WTC11 (cell line): ENCODE results near the gene ATF5. TPM values are rescaled to one million over a fixed set of nuclear protein-coding genes. Genes with fewer than 3 reads are reported as not detected.

ENCODE experiments used
- ATAC-seq: fragments of 200-7000 bp; cut with Tn5 transposase; 2 replicates; pipeline ENCODE4 v1.10.0; 2021; ENCODE audit warnings: mild to moderate bottlenecking, moderate library complexity
- CTCF ChIA-PET: fragments of 300-600 bp; sonication (Branson Sonifier 250); formaldehyde crosslinking; loops from one replicate; lab custom pipeline; 2021; ENCODE audit warnings: antibody characterized with exemption; lab: Charles Lee
- POLR2A ChIA-PET: fragments of 350-600 bp; sonication (Branson Sonifier 250); formaldehyde crosslinking; loops from one replicate; lab custom pipeline; 2021; ENCODE audit warnings: antibody characterized with exemption; lab: Charles Lee
- DNase-seq: peaks from one replicate; pipeline ENCODE4 v3.0.0; 2021; ENCODE audit warnings: low spot score
- H3K27ac Mint-ChIP-seq: 2 replicates; pipeline ENCODE4 v1.8.0; 2021; ENCODE audit warnings: mixed read lengths
- H3K27me3 Mint-ChIP-seq: 2 replicates; pipeline ENCODE4 v1.8.0; 2021; ENCODE audit warnings: low read depth, mild to moderate bottlenecking, moderate library complexity, mixed read lengths
- H3K36me3 Mint-ChIP-seq: 2 replicates; pipeline ENCODE4 v1.8.0; 2021; ENCODE audit warnings: mixed read lengths
- H3K4me1 Mint-ChIP-seq: 2 replicates; pipeline ENCODE4 v1.8.0; 2022; ENCODE audit warnings: mixed read lengths
- H3K4me3 Mint-ChIP-seq: 2 replicates; pipeline ENCODE4 v1.8.0; 2021; ENCODE audit warnings: mild to moderate bottlenecking, moderate library complexity, mixed read lengths
- H3K9me3 Mint-ChIP-seq: 2 replicates; pipeline ENCODE4 v1.8.0; 2021; ENCODE audit warnings: mixed read lengths
- ATF1 ChIP-seq: sonication (generic); formaldehyde crosslinking; IDR thresholded peaks from 2 replicates; pipeline ENCODE4 v1.8.1; 2023; ENCODE audit warnings: mild to moderate bottlenecking, moderate library complexity, missing genetic modification reagents
- FOXJ3 ChIP-seq: sonication (generic); formaldehyde crosslinking; IDR thresholded peaks from 2 replicates; pipeline ENCODE4 v1.9.0; 2021; ENCODE audit warnings: missing genetic modification reagents, mild to moderate bottlenecking, borderline replicate concordance
- FOXK1 ChIP-seq: sonication (generic); formaldehyde crosslinking; IDR thresholded peaks from 2 replicates; pipeline ENCODE4 v1.8.0; 2022; ENCODE audit warnings: mild to moderate bottlenecking, moderate library complexity, missing genetic modification reagents
- GABPB1 ChIP-seq: sonication (generic); formaldehyde crosslinking; IDR thresholded peaks from 2 replicates; pipeline ENCODE4 v1.8.1; 2023; ENCODE audit warnings: mild to moderate bottlenecking, missing genetic modification reagents
- NFYB ChIP-seq: sonication (generic); formaldehyde crosslinking; conservative IDR thresholded peaks from 2 replicates; pipeline ENCODE4 v1.8.0; 2022; ENCODE audit warnings: low read depth, missing genetic modification reagents
- RELA ChIP-seq: sonication (generic); formaldehyde crosslinking; IDR thresholded peaks from 2 replicates; pipeline ENCODE4 v1.8.1; 2022; ENCODE audit warnings: missing genetic modification reagents, mild to moderate bottlenecking, borderline replicate concordance
- ZNF121 ChIP-seq: sonication (generic); formaldehyde crosslinking; IDR thresholded peaks from 2 replicates; pipeline ENCODE4 v1.8.0; 2023; ENCODE audit warnings: missing genetic modification reagents
- ZNF232 ChIP-seq: sonication (generic); formaldehyde crosslinking; IDR thresholded peaks from 2 replicates; pipeline ENCODE4 v1.8.0; 2022; ENCODE audit warnings: mild to moderate bottlenecking, missing genetic modification reagents
- total RNA-seq: library from RNA; stranded (reverse); gene quantifications from 3 replicates; pipeline ENCODE4 v1.2.3, GENCODE V29; 2021
- TF ChIP-seq, protein P1 (sequence below): sonication (generic); formaldehyde crosslinking; IDR thresholded peaks from 2 replicates; pipeline ENCODE4 v1.8.0; 2023; ENCODE audit warnings: missing genetic modification reagents, mild to moderate bottlenecking, borderline replicate concordance
- TF ChIP-seq, protein P2 (sequence below): sonication (generic); formaldehyde crosslinking; IDR thresholded peaks from 2 replicates; pipeline ENCODE4 v1.8.1; 2023; ENCODE audit warnings: mild to moderate bottlenecking, moderate library complexity, missing genetic modification reagents
- TF ChIP-seq, protein P3 (sequence below): fragments of 200-600 bp; IDR thresholded peaks from 2 replicates; pipeline ENCODE4 v1.8.0; 2022; ENCODE audit warnings: antibody characterized with exemption
- TF ChIP-seq, protein P4 (sequence below): sonication (generic); formaldehyde crosslinking; IDR thresholded peaks from 2 replicates; pipeline ENCODE4 v1.8.1; 2022; ENCODE audit warnings: low read depth, missing genetic modification reagents, borderline replicate concordance
- TF ChIP-seq, protein P5 (sequence below): sonication (generic); formaldehyde crosslinking; conservative IDR thresholded peaks from 2 replicates; pipeline ENCODE4 v1.8.1; 2023; ENCODE audit warnings: mild to moderate bottlenecking, low read depth, missing genetic modification reagents, moderate library complexity

Gene ATF5
- total RNA-seq, 1 experiment from 2014 or later = 10.8 TPM

DNA sequence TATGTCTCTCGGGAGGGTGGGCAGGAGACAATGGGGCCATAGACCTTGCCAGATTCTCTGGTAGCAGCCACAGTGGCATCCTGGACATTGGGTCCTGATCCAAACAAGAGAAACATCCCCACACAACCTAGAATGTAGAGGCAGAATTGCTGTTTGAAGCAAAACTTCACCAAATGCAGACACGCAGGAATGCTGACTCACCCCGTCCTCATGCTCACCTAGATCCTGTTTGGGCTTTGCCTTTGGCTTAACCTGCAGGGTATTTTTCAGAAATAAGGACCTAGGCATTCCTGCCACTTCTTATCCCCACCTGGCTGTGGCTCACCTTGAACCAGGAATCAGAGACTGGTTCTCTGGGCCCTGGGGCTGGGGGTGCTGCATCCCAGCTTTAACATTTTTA lies 44.2 kb upstream of the ATF5 start:
- Mint-ChIP-seq H3K9me3 (no peaks in the 10 kb centered on the region), H3K27ac (no peak overlapping the region)
- no peak for ATAC-seq
- TF ChIP-seq, protein P1, sequence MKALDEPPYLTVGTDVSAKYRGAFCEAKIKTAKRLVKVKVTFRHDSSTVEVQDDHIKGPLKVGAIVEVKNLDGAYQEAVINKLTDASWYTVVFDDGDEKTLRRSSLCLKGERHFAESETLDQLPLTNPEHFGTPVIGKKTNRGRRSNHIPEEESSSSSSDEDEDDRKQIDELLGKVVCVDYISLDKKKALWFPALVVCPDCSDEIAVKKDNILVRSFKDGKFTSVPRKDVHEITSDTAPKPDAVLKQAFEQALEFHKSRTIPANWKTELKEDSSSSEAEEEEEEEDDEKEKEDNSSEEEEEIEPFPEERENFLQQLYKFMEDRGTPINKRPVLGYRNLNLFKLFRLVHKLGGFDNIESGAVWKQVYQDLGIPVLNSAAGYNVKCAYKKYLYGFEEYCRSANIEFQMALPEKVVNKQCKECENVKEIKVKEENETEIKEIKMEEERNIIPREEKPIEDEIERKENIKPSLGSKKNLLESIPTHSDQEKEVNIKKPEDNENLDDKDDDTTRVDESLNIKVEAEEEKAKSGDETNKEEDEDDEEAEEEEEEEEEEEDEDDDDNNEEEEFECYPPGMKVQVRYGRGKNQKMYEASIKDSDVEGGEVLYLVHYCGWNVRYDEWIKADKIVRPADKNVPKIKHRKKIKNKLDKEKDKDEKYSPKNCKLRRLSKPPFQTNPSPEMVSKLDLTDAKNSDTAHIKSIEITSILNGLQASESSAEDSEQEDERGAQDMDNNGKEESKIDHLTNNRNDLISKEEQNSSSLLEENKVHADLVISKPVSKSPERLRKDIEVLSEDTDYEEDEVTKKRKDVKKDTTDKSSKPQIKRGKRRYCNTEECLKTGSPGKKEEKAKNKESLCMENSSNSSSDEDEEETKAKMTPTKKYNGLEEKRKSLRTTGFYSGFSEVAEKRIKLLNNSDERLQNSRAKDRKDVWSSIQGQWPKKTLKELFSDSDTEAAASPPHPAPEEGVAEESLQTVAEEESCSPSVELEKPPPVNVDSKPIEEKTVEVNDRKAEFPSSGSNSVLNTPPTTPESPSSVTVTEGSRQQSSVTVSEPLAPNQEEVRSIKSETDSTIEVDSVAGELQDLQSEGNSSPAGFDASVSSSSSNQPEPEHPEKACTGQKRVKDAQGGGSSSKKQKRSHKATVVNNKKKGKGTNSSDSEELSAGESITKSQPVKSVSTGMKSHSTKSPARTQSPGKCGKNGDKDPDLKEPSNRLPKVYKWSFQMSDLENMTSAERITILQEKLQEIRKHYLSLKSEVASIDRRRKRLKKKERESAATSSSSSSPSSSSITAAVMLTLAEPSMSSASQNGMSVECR (CRISPR knock-in tag) = no peak
- TF ChIP-seq, protein P2, sequence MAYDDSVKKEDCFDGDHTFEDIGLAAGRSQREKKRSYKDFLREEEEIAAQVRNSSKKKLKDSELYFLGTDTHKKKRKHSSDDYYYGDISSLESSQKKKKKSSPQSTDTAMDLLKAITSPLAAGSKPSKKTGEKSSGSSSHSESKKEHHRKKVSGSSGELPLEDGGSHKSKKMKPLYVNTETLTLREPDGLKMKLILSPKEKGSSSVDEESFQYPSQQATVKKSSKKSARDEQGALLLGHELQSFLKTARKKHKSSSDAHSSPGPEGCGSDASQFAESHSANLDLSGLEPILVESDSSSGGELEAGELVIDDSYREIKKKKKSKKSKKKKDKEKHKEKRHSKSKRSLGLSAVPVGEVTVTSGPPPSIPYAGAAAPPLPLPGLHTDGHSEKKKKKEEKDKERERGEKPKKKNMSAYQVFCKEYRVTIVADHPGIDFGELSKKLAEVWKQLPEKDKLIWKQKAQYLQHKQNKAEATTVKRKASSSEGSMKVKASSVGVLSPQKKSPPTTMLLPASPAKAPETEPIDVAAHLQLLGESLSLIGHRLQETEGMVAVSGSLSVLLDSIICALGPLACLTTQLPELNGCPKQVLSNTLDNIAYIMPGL = no peak
- TF ChIP-seq, protein P3, sequence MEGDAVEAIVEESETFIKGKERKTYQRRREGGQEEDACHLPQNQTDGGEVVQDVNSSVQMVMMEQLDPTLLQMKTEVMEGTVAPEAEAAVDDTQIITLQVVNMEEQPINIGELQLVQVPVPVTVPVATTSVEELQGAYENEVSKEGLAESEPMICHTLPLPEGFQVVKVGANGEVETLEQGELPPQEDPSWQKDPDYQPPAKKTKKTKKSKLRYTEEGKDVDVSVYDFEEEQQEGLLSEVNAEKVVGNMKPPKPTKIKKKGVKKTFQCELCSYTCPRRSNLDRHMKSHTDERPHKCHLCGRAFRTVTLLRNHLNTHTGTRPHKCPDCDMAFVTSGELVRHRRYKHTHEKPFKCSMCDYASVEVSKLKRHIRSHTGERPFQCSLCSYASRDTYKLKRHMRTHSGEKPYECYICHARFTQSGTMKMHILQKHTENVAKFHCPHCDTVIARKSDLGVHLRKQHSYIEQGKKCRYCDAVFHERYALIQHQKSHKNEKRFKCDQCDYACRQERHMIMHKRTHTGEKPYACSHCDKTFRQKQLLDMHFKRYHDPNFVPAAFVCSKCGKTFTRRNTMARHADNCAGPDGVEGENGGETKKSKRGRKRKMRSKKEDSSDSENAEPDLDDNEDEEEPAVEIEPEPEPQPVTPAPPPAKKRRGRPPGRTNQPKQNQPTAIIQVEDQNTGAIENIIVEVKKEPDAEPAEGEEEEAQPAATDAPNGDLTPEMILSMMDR = no peak
- TF ChIP-seq, protein P4, sequence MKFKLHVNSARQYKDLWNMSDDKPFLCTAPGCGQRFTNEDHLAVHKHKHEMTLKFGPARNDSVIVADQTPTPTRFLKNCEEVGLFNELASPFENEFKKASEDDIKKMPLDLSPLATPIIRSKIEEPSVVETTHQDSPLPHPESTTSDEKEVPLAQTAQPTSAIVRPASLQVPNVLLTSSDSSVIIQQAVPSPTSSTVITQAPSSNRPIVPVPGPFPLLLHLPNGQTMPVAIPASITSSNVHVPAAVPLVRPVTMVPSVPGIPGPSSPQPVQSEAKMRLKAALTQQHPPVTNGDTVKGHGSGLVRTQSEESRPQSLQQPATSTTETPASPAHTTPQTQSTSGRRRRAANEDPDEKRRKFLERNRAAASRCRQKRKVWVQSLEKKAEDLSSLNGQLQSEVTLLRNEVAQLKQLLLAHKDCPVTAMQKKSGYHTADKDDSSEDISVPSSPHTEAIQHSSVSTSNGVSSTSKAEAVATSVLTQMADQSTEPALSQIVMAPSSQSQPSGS = no peak
- TF ChIP-seq FOXJ3 (CRISPR knock-in tag) (no peak), ZNF121 (CRISPR knock-in tag) (no peak), RELA (CRISPR knock-in tag) (no peak), NFYB (no peak), ATF1 (no peak)
- TF ChIP-seq, protein P5, sequence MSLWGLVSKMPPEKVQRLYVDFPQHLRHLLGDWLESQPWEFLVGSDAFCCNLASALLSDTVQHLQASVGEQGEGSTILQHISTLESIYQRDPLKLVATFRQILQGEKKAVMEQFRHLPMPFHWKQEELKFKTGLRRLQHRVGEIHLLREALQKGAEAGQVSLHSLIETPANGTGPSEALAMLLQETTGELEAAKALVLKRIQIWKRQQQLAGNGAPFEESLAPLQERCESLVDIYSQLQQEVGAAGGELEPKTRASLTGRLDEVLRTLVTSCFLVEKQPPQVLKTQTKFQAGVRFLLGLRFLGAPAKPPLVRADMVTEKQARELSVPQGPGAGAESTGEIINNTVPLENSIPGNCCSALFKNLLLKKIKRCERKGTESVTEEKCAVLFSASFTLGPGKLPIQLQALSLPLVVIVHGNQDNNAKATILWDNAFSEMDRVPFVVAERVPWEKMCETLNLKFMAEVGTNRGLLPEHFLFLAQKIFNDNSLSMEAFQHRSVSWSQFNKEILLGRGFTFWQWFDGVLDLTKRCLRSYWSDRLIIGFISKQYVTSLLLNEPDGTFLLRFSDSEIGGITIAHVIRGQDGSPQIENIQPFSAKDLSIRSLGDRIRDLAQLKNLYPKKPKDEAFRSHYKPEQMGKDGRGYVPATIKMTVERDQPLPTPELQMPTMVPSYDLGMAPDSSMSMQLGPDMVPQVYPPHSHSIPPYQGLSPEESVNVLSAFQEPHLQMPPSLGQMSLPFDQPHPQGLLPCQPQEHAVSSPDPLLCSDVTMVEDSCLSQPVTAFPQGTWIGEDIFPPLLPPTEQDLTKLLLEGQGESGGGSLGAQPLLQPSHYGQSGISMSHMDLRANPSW (CRISPR knock-in tag) = no peak
- TF ChIP-seq, all 79 proteins: peak for 0
- POLR2A ChIA-PET = no interaction called here
- Mint-ChIP-seq H3K36me3 (peaks cover 64% of the 10 kb centered on the region), H3K4me1 (no peaks in the 10 kb centered on the region), H3K27me3 (peaks cover 13% of the 10 kb centered on the region), H3K4me3 (no peak overlapping the region)
- no peak for DNase-seq
- CTCF ChIA-PET = no interaction called here

DNA sequence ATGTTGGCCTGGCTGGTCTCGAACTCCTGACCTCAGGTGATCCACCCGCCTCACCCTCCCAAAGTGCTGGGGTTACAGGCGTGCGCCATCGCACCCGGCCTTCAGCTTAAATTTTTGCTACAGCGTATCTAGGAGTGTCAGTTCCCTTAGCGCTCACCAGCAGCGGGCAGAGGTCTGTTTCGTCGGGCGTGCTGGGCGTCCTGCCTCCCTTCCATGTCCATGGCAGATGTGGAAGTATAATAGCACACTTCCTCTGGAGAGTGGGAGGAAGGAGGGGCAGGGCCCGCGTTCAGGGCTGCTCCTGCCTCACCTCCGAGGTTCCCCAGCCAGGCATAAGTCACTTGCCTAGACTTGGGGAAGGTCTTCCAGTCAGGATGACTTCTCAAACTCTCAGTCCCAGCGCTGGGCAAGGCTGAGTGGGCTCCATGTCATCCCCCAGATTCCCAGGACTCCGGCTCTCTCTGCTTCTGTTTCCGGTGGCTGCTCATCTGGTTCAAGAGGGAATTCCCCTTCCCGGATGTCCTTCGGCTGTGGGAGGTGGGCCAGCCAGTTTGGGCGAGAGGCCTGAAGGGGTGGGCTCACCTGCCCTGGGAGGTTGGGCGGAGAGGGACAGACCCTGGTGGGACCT lies 41.9 kb upstream of the ATF5 start:
- no peak overlapping the region for H3K27ac Mint-ChIP-seq
- no peak for TF ChIP-seq ZNF232 (CRISPR knock-in tag)
- no peak for TF ChIP-seq GABPB1 (CRISPR knock-in tag)
- TF ChIP-seq FOXK1 (CRISPR knock-in tag) = no peak
- CTCF ChIA-PET = no interaction called here

More for the DNA sequence above, 41.9 kb upstream of the ATF5 start:
- Mint-ChIP-seq H3K9me3 (no peaks in the 10 kb centered on the region), H3K4me3 (no peak overlapping the region), H3K36me3 (peaks cover 45% of the 10 kb centered on the region), H3K27me3 (peaks cover 27% of the 10 kb centered on the region), H3K4me1 (peaks cover 11% of the 10 kb centered on the region)
- ATAC-seq (no peak), DNase-seq (no peak)
- POLR2A ChIA-PET = no interaction called here
